Measurements from ENCODE around the gene STX3.
A peak's percentile ranks its signal among the peaks of the same experiment; 100 is the strongest.

The STX3 gene

GRCh38 chr11:59754859-59755700 is at the start of gene STX3:
STX3 (plus strand) TSS chr11:59755376; CDS start chr11:59755606, 230 bp downstream.
- DNase-seq (ENCODE audit: low spot score), result no peak

GRCh38 chr11:59706518-59707285 is 48.5 kb upstream of the STX3 start:
- DNase-seq (ENCODE audit: low spot score), result peak; percentile 6

DNA sequence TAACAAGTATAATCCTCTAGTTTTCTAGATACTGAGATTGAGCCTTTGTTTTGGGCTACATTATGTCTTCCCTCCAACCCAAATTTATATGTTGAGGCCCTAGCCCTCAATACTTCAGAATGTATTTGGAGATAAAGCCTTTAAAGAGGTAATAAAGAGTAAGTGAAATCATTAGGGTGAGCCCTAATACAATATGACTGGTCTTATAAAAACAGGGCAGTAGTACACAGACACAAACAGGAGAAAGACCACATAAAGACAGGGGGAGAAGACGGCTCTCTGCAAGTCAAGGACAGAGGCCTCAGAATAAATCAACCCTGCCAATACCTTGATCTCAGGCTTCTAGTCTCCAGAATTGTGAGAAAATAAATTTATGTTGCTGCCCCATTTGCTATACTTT is 47.8 kb upstream of the STX3 start:
- DNase-seq (ENCODE audit: low spot score), result no peak

DNA sequence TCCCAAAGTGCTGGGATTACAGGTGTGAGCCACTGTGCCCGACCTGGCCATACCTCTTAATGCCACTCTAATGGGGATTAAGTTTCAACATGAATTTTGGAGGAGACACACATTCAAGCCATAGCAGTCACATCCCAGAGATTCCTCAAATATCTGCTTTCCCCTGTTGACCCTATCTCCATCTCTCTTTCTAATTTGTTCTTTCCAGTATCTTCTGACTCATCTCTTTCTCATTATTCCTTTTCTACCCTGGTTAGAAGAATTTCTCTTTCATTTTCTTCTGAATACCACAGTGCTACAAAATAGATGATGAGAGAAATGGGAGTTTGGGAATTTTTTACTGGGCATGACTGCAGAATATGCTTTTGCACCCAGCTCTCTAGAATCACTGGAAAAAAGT is 46.6 kb upstream of the STX3 start:
- no peak for DNase-seq (ENCODE audit: low spot score)

DNA sequence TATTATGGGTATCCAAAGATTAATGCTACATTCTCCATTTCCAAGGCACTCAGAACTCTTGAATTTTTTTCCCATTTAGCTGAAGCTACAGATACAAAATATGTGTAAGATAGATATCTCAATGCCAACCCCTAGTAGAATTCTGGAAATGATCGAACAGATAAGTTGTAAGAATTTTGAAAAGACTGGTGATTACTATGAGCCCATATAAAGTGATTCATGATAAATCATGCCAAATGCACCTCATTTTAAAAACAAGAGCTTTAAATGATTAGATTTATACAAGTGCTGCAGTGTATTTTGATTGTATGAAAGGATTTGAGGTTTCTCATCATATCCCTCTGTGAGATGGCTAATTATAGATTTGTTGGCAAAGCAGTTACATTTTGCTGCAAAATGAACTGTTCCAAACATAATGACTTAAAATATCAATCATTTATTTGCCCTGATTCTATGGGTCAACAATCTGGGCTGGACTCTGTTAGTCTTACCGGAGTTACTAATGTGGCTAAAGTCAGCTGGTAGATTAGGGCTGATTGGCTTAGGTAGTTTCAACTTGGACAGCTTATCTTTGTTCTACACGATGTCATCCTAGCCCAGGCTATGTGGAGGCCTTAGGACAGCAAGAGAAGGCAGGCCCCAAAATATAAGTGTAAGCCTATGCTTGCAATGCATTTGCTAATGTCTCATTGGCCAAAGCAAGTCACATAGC is 44.9 kb upstream of the STX3 start:
- DNase-seq (ENCODE audit: low spot score), result no peak

- DNase-seq (ENCODE audit: low spot score), result no peak
Observed at GRCh38 chr11:59713745-59714144, 41.4 kb upstream of the STX3 start, which contains the start of gene OR10V1. OR10V1 (minus strand) TSS chr11:59713845; CDS start chr11:59713845, 0 bp downstream.

DNA sequence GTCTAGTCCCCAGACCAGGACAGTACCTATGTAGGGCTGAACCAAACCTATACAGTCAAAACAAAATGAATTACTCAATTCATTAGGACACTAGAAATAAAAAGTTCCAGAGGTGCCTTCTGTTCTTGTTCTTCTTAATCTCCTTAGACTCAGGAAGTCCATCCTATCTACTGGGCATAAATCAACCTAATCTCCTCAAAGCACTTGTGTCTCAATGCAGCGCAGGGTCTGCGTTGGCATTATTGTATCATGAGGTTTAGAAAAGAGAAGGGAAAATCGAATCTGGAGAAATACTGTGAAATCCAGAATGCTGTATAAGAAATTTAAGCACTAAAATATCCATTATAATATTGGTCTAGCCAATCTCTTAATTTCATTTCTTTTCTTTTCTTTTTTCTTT is 39.1 kb upstream of the STX3 start:
- DNase-seq (ENCODE audit: low spot score), result no peak

GRCh38 chr11:59719556-59719955 is 35.6 kb upstream of the STX3 start:
- DNase-seq (ENCODE audit: low spot score), result no peak

DNA sequence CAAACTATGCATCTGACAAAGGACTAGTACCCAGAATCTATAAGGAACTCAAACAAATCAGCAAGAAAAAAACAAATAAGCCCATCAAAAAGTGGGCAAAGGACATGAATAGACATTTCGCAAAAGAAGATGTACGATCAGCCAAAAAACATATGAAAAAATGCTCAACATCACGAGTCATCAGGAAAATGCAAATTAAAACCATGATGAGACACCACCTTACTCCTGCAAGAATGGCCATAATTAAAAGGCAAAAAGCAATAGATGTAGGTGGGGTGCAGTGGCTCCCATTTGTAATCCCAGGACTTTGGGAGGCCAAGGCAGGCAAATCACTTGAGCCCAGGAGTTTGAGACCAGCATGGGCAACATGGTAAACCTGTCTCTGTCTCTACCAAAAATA is 31.1 kb upstream of the STX3 start:
- no peak for DNase-seq (ENCODE audit: low spot score)

DNA sequence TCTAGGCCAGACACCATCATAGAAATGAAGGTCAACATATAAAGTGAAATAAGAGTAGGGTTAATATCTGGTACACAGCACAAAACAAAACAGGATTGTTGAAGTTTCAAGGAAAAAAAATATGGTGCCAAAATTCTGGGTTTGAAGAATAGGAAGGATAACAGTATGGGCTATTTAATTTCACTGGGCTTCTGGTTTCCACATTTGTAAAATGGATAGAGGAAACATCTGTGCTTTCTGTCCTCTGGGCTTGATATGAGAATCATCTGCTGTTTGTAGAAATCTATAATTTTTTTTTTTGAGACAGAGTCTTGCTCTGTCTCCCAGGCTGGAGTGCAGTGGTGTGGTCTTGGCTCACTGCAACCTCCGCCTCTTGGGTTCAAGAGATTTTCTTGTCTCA is 27.8 kb upstream of the STX3 start:
- DNase-seq (ENCODE audit: low spot score), result no peak

DNA sequence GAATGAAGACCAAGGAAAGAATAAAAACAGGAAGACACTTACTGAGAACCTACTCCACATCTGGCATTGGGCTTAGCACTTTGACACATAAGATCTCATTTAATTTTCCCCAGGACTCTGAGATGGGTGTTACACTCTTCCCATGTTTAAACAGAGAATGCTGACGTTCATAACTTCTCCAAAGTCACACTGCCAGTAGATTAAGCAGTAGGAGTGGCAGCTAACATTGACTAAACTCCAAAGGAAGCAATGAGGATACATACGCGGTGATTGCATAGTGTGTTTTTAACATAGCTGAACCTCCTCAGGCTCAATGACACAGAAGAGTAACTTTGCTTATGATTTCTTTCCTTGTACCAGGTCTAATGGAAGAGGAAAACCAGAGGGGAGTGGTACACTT is 27.0 kb upstream of the STX3 start:
- DNase-seq (ENCODE audit: low spot score), result no peak

GRCh38 chr11:59728913-59729312 is 26.3 kb upstream of the STX3 start:
- no peak for DNase-seq (ENCODE audit: low spot score)

- DNase-seq (ENCODE audit: low spot score), result no peak
Observed at GRCh38 chr11:59729834-59730233, 25.3 kb upstream of the STX3 start.

DNA sequence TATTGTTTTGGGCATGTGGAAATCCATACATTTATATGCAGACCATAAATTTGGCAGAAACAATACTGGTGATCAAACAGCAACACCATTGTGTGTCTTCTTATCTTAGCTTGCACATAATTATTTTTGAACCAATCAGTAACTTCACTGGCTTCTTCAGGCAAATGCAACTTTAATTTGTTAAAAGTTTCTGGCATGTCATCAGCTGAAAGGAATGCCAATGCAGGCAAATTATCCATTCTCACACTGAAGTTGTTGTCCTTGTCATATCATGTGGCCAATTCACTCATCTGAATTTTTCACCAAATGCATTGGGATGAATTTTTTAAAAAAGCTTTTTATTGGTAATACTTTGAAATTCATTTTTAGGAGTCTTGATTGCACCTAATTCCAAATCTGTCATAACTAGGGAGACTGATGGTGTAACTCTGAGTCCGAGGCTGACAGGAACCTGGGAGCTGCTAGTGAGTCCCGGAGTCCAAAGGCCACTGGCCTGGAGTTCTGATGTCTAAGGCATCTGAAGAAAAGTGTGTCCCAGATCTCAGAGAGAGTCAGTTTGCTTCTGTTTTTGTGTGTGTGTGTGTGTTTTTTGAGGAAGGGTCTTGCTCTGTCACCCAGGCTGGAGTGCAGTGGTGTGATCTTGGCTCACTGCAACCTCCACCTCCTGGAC is 24.1 kb upstream of the STX3 start:
- no peak for DNase-seq (ENCODE audit: low spot score)

DNA sequence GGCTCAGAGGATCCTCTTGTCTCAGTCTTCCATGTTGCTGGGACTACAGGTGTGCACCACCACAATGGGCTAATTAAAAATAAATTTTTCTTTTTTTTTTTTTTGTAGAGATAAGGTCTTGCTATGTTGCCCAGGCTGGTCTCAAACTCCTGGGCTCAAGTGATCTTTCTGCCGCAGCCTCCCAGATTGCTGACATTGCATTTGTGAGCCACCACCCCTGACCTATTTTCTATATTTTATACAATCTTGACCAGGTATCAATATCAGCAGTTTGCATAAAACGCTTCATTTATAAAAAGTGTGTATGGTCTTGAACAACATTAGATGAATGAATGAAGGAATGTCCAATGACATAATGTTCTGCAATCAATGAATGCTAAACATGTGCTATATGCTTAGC is 9.1 kb upstream of the STX3 start:
- no peak for DNase-seq (ENCODE audit: low spot score)

- DNase-seq (ENCODE audit: low spot score), result peak; percentile 74
Observed at GRCh38 chr11:59753650-59754493, 1.3 kb upstream of the STX3 start.

GRCh38 chr11:59754494-59754858 is 700 bp upstream of the STX3 start:
- no peak for DNase-seq (ENCODE audit: low spot score)

GRCh38 chr11:59755701-59756557 is 753 bp downstream of the STX3 start:
- DNase-seq (ENCODE audit: low spot score), result no peak

DNA sequence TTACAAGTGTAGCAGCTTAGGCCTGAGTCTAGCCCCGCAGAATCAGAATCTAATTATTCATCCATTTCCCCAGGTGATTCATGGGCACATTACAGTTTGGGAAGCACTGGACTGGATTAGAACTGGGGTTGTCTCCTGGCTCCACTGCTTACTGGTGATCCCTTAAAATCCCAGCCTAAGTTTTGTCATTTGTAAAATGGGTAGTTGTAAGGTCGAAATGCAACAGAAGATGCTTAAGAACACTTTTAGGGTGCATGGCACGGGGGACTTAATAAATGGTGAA is 1.3 kb downstream of the STX3 start:
- DNase-seq (ENCODE audit: low spot score), result no peak

GRCh38 chr11:59756845-59757244 is 1.7 kb downstream of the STX3 start:
- no peak for DNase-seq (ENCODE audit: low spot score)
